Stomach (tissue), 4 donors: ENCODE measurements around the gene AP2A1.

Experiments used
- CTCF ChIP-seq, 7 experiments: fragments of 450-650 bp in 4 of 7; fragments of 200-600 bp in 3 of 7; sonication (generic) in 3 of 7; IDR thresholded peaks; one replicate each; pipeline ENCODE4 v1.5.1; 2016 to 2019; ENCODE audit warnings: antibody characterized with exemption in 7 of 7, control low read depth in 2 of 7, mild to moderate bottlenecking in 1 of 7
- POLR2A ChIP-seq, 4 donors: fragments of 450-650 bp; IDR thresholded peaks; one replicate each; pipeline ENCODE4 v1.6.1; 2016; ENCODE audit warnings: antibody characterized with exemption in 4 of 4, control low read depth in 2 of 4, mild to moderate bottlenecking in 1 of 4, moderate library complexity in 1 of 4
- POLR2AphosphoS5 ChIP-seq, 3 donors: sonication (generic); formaldehyde crosslinking; IDR thresholded peaks; one replicate each; pipeline ENCODE4 v1.6.1; 2016; ENCODE audit warnings: antibody characterized with exemption in 3 of 3

GRCh38 chr19:49824662-49825061, 57.9 kb downstream of the AP2A1 start:
- TF ChIP-seq CTCF (IDR thresholded peaks at IDR 0.05) (no peak), POLR2AphosphoS5 (IDR thresholded peaks at IDR 0.05) (no peak), POLR2A (IDR thresholded peaks at IDR 0.05) (no peak)
